AG09319 (cell line): ENCODE results near the gene DMC1.
"Not testable (repeated sequence)": the region's sequence is repeated elsewhere in the genome, so short reads cannot be mapped to it uniquely, and the experiment has no call there.

Experiments
- DNase-seq: peaks from one replicate; pipeline ENCODE4 v3.0.0-alpha.2; 2010; ENCODE audit warnings: low read depth; ENCODE audit errors: extremely low read depth
- TF ChIP-seq, protein P1 (sequence below): IDR thresholded peaks from 2 replicates; pipeline ENCODE4 v1.5.1; 2011; ENCODE audit warnings: low read depth, mild to moderate bottlenecking, inconsistent platforms, low read length, moderate library complexity

DMC1 gene

GRCh38 chr22:38474003-38474607 lies 95.9 kb downstream of the DMC1 start:
- no peak for DNase-seq
- TF ChIP-seq, protein P1, sequence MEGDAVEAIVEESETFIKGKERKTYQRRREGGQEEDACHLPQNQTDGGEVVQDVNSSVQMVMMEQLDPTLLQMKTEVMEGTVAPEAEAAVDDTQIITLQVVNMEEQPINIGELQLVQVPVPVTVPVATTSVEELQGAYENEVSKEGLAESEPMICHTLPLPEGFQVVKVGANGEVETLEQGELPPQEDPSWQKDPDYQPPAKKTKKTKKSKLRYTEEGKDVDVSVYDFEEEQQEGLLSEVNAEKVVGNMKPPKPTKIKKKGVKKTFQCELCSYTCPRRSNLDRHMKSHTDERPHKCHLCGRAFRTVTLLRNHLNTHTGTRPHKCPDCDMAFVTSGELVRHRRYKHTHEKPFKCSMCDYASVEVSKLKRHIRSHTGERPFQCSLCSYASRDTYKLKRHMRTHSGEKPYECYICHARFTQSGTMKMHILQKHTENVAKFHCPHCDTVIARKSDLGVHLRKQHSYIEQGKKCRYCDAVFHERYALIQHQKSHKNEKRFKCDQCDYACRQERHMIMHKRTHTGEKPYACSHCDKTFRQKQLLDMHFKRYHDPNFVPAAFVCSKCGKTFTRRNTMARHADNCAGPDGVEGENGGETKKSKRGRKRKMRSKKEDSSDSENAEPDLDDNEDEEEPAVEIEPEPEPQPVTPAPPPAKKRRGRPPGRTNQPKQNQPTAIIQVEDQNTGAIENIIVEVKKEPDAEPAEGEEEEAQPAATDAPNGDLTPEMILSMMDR, result no peak

DNA sequence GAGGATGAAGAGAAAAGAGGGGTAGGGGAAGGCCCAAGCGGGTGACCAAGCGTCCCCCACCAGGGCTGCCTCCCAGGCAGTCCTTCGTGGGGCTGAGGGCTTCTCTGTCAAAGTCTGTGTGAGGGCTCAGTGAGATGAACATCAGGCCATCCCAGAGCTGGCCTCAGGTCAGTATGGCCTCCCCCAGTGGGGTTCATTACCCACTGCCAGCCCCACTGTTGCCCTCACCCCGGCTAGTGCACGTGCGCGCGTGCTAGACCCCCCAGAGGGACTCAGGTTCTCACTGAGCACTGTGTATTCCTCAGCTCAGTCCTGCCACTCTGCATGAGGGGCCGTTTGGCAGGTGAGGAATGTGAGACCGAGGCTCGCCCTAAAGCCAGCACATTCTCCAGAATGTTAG lies 98.7 kb downstream of the DMC1 start:
- TF ChIP-seq, protein P1, result no peak
- no peak for DNase-seq

GRCh38 chr22:38470179-38470578 lies 99.8 kb downstream of the DMC1 start:
- DNase-seq, result not testable (repeated sequence)

DNA sequence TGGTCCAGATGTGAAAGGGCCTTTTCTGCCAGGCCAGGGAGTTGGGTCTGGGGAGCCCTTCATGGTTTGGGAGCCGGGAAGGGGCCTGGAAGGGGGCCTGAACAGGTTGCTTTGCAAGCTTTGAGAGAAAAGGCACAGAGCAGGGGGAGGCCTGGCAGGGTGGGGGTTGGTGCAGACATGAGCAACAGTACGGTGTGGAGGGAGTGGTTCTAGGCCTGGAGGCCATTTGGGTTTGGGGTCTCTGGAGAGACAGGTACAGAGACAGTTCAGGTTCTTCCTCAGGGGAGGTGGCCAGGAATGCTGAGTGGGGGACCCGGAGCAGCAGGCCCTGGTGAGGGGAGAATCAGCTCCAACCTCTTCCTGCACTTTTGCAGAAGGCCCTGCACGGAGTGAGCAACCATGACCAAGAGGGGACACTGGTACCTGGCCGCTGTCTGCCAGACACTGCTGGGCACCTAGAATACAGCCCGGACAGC lies 100.6 kb downstream of the DMC1 start:
- DNase-seq, result no peak
- TF ChIP-seq, protein P1, result no peak
